Stimulated activated naive CD8-positive, alpha-beta T cell treated with anti-CD3 and anti-CD28 coated beads, Interleukin-15, Interleukin-2, amounts not matched to agents 100 ng/mL and 50 ng/mL, for 24 hours (primary cell): Measurements from ENCODE around the gene ABCA4.

Source experiments
- H3K27ac Mint-ChIP-seq: one replicate; pipeline ENCODE4 v1.8.0; 2021; ENCODE audit warnings: mild to moderate bottlenecking, mixed read lengths
- H3K27me3 Mint-ChIP-seq: one replicate; pipeline ENCODE4 v1.8.0; 2021; ENCODE audit warnings: mixed read lengths
- H3K36me3 Mint-ChIP-seq: one replicate; pipeline ENCODE4 v1.8.0; 2021; ENCODE audit warnings: low read depth, mixed read lengths
- H3K4me1 Mint-ChIP-seq: one replicate; pipeline ENCODE4 v1.8.0; 2021; ENCODE audit warnings: low read depth, mixed read lengths
- H3K4me3 Mint-ChIP-seq: one replicate; pipeline ENCODE4 v1.8.0; 2021; ENCODE audit warnings: mild to moderate bottlenecking, mixed read lengths
- H3K9me3 Mint-ChIP-seq: one replicate; pipeline ENCODE4 v1.8.0; 2021; ENCODE audit warnings: mixed read lengths

Gene ABCA4

DNA sequence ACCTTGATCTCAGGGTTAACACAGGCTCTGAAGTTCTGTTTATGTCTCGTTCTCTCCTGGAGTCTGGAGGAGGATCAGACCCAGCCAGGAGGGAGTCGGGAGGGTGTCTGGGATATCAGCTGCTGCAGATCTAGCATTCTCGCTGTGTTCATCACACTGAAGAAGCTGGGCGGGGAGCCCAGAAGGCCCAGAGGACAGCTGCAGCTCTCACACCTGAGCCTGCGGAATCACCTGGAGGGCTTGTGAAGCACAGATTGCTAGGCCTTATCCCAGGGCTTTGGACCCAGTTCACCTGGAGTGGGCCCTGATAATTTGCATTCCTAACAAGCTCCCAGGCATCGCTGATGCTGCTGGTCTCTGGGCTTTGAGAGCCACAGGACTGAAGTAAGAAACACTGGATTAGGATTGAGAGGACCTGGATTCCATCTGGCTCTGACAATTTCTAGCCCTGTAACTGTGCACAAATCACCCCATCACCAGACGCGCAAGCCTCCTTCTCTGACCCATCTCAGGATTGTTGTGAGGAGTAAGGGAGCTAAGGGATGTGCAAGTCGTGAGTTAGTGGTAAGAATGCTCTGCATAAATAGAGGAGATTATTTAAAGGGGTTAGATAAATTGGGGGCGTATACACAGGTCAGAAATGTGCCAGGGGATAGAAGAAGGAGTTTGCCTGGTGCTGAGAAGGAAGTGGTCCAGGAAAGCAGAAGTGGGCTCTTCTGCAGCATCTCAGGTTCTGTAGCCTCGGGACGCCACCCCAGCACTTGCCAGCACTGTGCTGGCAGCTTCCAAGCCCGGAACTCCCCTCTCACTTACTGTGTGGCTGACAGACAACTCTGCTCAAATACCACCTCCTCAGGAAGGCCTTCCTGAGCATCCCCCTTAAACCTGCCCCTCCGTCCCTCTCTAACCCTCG, 19.1 kb downstream of the ABCA4 start:
- no peaks in the 10 kb centered on the region for H3K9me3 Mint-ChIP-seq
- no peaks in the 10 kb centered on the region for H3K36me3 Mint-ChIP-seq
- H3K27me3 Mint-ChIP-seq: peaks cover 11% of the 10 kb centered on the region
- no peaks in the 10 kb centered on the region for H3K4me1 Mint-ChIP-seq
- H3K27ac Mint-ChIP-seq: no peak overlapping the region
- no peak overlapping the region for H3K4me3 Mint-ChIP-seq

DNA sequence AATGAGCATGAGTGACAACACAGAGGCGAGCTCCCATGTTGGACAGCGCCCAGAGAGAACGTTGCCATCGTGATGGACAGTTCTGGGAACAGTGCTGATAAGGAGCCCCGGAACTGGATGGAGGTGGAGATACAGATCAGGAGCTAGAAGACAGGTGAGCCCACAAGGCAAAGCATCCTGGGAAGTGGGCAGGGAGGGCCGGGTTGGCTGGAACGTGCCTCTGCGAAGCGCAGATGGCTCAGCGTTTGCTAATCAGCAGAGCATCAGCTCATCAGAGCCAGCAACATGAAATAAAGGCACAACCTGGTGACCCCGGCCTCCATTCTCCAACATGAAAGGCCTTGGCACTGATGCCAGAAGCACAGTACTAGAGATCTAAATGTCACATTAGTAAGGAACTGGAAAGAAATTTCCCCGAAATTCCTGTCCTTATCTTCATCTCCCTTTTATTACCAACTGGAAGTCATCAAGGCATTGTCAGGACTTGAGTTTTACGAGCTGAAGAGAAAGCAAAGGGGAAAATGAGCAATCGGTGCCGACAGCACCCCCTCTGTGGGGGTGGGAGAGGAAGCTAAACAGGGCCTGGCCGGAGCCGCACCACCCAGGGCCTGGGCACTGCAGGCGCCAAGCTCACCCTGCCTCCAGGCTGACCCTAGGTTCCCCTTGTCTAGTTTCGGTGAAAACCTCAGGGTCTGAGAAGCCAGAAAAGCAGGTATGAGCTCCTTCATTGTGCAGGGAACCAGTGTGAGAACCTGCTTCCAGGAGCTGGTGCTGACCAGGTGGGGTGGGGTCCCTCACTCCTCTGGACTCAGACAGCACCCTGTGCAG, 19.9 kb downstream of the ABCA4 start:
- Mint-ChIP-seq H3K27me3 (peaks cover 7% of the 10 kb centered on the region), H3K9me3 (no peaks in the 10 kb centered on the region), H3K4me1 (no peaks in the 10 kb centered on the region), H3K27ac (no peak overlapping the region), H3K4me3 (no peak overlapping the region), H3K36me3 (no peaks in the 10 kb centered on the region)

DNA sequence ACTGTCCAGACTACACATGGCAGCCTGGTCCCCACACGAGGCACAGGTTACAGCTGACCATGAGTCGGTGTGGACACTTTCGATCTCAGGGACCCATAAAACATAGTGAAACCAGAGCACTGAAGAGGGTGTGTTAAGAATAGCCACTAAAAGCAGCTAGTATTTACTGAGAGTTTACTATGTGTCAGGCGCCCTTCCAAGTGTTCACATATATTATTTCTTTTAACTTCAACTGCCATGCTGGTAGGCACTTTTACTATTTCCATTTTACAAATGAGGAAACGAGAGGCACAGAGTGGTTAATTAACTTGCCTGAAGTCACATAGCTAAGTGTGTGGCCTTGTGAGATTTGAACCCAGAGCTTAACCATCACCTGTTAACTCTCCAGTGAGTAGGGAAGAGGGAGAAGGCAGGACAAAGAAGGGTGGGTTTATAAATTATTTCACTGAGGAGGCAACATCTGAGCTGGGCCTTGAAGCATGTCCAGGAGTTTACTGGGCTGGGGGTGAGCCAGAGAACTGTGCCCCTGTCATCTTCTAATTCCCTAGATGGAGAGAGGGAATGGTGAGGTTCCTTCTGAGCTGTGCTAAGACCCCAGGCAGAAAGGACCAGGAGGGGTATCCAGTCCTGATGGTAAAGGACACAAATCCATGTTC, 20.7 kb downstream of the ABCA4 start:
- Mint-ChIP-seq H3K4me3 (no peak overlapping the region), H3K27ac (no peak overlapping the region), H3K27me3 (peaks cover 7% of the 10 kb centered on the region), H3K36me3 (no peaks in the 10 kb centered on the region), H3K4me1 (no peaks in the 10 kb centered on the region), H3K9me3 (no peaks in the 10 kb centered on the region)

DNA sequence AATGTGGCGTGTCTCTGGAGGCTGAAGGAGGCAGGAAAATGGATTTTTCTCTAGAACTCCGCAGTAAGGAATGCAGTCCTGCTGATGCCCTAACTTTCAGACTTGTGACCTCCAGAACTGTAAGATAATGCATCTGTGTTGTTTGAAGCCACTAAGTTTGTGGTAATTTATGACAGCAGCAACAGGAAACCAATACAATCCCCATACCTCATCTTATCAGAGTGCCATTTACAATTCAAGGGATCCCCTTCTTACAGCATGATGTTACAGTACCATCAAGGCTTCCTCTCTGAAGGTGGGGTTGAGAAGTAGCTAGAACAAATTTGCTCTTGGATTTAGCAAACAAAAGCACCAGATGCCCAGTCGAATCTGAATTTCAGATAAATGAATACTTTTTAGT, 21.6 kb downstream of the ABCA4 start:
- Mint-ChIP-seq H3K9me3 (no peaks in the 10 kb centered on the region), H3K27me3 (no peaks in the 10 kb centered on the region), H3K27ac (no peak overlapping the region), H3K4me3 (no peak overlapping the region), H3K4me1 (peaks cover 2% of the 10 kb centered on the region), H3K36me3 (no peaks in the 10 kb centered on the region)

DNA sequence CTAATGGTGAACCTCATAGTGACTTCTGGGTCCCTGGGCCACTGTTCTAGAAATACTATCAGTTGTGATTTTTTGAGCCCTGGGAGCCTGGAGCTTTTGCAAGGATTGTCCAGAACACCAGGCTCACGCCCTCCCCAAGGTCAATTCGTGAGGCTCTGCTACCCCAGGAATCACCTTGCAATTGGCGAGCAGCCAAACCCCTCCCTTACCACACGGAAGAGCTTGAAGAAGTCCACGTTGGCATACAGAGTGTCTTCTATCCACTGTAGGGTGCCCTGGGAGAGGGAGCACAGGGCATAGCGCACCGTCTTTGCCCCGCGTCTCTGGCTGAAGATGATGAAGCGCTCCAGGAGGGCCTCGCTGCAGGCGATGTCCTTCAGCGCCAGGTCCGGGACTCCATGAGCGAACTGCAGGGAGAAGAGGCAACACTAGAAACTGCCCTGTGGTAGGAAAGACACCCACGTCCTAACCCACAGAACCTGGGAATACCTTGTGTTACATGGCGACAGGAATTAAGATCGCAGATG, 22.3 kb downstream of the ABCA4 start:
- H3K36me3 Mint-ChIP-seq: no peaks in the 10 kb centered on the region
- H3K9me3 Mint-ChIP-seq: no peaks in the 10 kb centered on the region
- peaks cover 9% of the 10 kb centered on the region for H3K4me1 Mint-ChIP-seq
- no peak overlapping the region for H3K27ac Mint-ChIP-seq
- H3K27me3 Mint-ChIP-seq: no peaks in the 10 kb centered on the region
- H3K4me3 Mint-ChIP-seq: no peak overlapping the region

DNA sequence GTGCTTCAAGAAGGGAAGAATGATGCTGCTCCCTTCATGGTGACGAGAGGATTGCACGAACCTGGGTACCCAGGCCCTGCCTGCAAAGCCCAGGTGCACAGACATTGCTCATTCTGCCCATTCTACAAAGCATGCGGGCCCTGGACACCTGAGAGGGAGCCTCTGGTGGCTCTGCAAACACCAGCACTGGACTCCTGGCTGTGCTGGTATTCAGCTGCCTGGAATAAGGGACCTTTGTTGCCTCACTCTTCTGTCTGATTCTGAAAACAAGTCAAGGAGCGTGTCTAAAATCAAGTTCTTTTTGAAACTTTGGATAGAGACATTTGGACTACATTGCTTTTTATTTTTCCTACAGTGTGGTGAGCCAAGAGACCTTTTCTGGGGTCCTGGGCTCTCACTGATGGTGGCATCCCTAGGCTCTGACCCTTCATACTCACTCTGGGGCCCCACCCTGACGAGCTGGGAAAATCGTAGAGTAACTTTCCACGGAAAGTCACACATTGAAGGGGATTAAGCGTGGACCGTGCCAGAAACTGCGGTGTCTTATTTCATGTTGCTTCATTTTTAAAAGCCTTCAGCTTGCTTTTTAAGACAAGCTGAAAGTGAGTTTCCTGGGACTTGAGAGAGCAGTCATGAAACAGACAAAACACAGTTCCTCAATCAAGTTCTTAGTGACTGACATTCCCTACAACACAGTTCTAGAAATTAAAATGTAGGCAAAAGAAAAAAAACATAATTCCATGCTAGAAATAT, 24.0 kb downstream of the ABCA4 start:
- Mint-ChIP-seq H3K4me1 (peaks cover 19% of the 10 kb centered on the region), H3K36me3 (no peaks in the 10 kb centered on the region), H3K27me3 (no peaks in the 10 kb centered on the region), H3K27ac (no peak overlapping the region), H3K9me3 (no peaks in the 10 kb centered on the region), H3K4me3 (no peak overlapping the region)

DNA sequence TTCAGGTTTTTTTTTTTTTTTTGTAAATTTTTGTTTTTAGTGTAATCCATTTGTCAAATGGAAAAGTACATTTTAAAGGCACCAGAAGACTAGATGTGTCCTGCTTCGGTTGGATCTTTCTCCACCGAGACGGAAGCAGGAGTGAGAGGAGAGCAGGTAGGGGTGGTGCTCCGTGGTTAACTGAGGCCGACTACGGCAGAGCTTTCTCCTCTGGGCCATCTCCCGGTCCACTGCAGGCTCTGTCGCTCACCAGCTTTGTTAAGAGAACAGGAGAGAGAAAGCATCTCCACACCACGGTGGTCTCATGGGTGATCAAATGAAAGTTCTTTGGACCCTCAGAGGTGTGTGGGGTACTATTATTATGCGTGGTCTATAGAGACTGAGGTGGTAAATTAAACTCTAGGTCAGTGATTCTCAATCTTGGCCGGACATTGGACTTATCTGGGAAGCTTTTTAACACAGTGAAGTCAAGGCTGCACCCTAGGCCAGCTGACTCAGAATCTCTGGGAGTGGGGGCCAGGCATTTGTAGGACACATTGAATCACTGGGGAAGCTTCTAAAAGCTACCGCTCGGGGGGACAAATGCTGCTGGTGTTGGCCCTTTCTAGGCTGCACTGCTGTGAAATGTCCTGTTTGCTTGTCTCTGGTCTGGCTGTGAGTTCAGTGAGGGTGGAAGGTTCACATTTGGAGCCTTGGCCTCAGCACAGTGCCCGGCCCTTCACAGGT, 25.0 kb downstream of the ABCA4 start:
- Mint-ChIP-seq H3K4me1 (peaks cover 22% of the 10 kb centered on the region), H3K9me3 (no peaks in the 10 kb centered on the region), H3K27me3 (no peaks in the 10 kb centered on the region), H3K36me3 (no peaks in the 10 kb centered on the region), H3K27ac (no peak overlapping the region), H3K4me3 (no peak overlapping the region)

DNA sequence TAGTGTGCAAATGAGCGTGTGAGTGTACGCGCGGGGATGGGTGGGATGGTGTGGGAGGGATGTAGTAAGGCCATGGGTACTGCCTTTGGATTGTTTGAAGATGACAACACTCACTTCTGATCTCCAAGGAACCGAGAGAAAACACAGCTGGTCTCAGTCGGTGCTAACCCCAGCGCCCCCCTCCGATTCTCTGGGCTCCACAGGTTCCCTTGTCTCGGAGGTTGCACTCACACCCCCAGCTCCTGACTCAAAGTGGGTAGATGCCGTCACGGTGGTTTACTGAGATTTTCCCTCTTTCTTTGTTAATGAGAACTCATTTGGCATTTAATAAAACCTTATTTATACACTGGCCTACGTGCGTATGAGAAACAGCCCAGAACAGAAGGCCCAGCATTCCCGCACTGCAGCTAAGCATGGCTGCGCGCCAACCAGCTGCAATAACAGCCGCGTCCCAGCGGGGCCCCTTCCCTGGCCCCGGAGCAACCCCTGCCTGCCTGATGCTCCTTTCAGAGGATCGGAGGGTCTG, 25.8 kb downstream of the ABCA4 start:
- Mint-ChIP-seq H3K4me1 (peaks cover 22% of the 10 kb centered on the region), H3K27ac (no peak overlapping the region), H3K36me3 (no peaks in the 10 kb centered on the region), H3K9me3 (no peaks in the 10 kb centered on the region), H3K27me3 (peaks cover 3% of the 10 kb centered on the region), H3K4me3 (no peak overlapping the region)

DNA sequence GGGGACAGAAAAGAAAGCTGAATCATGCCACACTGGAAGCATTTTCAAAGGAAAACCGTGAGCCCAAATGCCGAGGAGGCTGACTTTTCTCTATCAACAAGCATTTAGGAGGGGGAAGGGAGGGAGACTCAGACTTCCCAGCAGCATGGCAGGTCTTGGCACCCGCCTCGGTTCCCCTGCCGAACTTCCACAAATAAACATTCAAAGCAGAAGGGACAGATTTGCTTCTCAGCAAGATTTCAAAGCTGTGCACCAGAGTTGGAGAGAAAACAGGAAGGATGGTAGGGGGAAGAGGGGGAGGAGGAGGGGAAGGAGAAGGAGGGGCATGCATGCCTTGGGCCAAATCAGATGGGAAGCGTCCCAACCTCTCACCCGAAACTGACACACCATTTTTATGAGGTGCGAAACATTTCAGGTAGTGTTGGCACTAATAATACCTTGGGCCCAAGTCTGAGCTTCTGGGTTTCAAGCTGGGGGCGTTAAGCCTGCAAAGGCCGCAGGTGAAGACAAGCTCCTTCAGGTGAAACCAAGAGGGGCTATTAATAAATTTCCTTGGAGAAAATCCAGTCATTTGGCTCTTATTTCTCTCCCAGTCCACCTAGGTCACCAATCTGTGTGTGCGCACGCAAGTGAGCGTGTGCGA, 26.4 kb downstream of the ABCA4 start:
- no peaks in the 10 kb centered on the region for H3K36me3 Mint-ChIP-seq
- peaks cover 3% of the 10 kb centered on the region for H3K27me3 Mint-ChIP-seq
- H3K4me1 Mint-ChIP-seq: peaks cover 22% of the 10 kb centered on the region
- H3K9me3 Mint-ChIP-seq: no peaks in the 10 kb centered on the region
- no peak overlapping the region for H3K27ac Mint-ChIP-seq
- no peak overlapping the region for H3K4me3 Mint-ChIP-seq

DNA sequence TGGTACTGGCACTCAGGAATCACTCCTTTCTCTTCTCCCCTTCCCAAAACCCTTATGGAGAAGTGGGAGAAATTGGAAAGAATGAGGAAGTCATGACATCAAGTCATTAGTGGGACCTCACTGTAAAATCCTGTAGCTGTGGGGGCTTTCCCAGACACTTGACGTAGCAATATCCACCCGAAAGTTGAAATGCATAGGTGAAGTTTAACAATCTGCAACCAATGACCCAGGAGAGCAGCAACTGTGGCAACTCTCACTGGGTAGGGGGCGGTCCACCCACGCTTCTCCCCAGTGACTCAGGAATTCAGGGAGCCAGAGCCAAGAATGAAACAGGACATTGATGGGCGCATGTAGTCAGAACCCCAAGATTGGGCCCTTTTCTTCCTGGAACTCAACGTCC, 27.0 kb downstream of the ABCA4 start:
- Mint-ChIP-seq H3K4me3 (no peak overlapping the region), H3K4me1 (peaks cover 22% of the 10 kb centered on the region), H3K36me3 (no peaks in the 10 kb centered on the region), H3K9me3 (no peaks in the 10 kb centered on the region), H3K27me3 (peaks cover 3% of the 10 kb centered on the region), H3K27ac (no peak overlapping the region)

DNA sequence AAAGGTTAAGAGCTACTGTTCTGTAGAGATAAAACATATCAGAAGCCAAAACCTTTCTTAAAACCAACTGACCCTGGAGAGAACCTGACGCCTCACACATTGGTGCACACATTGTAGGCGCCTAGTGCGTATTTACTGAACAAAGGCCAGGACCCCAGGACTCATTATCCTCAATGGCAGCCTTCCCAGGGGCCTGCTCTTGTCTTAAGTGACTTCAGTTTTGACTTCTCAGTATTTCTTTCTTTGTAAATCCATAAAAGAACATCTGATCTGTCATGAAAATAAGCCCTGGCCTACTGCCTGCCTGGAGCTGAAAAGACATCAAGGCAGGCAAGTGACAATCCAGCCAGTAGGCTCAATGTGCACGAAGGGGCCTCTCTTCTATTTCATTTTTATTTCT, 27.6 kb downstream of the ABCA4 start:
- Mint-ChIP-seq H3K36me3 (no peaks in the 10 kb centered on the region), H3K27me3 (peaks cover 3% of the 10 kb centered on the region), H3K9me3 (no peaks in the 10 kb centered on the region), H3K4me3 (no peak overlapping the region), H3K4me1 (peaks cover 22% of the 10 kb centered on the region), H3K27ac (no peak overlapping the region)

DNA sequence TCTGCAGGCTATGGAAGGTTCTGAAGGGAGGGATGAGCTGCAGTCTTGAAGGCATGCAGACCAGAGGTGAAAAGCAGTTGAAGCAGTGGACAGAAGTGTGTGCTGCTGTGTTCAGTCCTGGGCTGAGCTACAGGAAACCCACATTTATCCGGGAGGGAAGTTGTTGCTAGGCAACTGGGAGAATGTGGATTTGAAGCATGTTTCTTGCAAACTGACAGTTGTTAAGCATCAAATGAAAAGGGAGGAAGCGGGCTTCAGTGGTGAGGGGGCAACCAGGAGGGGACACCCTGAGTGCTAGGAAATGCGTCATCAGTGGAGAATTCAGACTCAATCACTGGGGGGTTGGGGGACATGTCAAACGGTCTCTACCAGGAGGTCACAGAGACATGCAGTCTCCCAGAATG, 28.7 kb downstream of the ABCA4 start:
- H3K9me3 Mint-ChIP-seq: no peaks in the 10 kb centered on the region
- no peak overlapping the region for H3K27ac Mint-ChIP-seq
- no peak overlapping the region for H3K4me3 Mint-ChIP-seq
- H3K27me3 Mint-ChIP-seq: peaks cover 3% of the 10 kb centered on the region
- H3K4me1 Mint-ChIP-seq: peaks cover 22% of the 10 kb centered on the region
- no peaks in the 10 kb centered on the region for H3K36me3 Mint-ChIP-seq

DNA sequence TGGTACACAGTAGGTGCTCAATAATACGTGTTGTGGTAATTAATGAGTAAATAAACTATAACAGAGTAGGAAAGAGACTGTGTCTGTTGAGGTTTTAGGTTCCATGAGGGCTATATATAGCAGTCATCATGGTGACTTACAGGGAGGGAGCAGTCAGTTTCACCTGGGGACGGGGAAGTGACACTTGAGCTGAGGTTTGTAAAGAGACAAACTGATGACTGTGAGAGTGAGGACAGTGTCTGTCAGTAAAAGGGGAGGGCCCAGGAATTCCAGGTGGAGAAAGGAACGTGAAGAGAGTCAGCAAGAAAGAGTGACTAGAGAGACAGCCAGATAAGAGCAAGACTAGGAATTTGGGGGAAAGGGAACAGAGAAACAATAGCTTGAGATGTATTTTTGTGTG, 30.2 kb downstream of the ABCA4 start:
- H3K4me3 Mint-ChIP-seq: no peak overlapping the region
- no peaks in the 10 kb centered on the region for H3K36me3 Mint-ChIP-seq
- peaks cover 22% of the 10 kb centered on the region for H3K4me1 Mint-ChIP-seq
- H3K27ac Mint-ChIP-seq: no peak overlapping the region
- H3K27me3 Mint-ChIP-seq: peaks cover 11% of the 10 kb centered on the region
- H3K9me3 Mint-ChIP-seq: no peaks in the 10 kb centered on the region
